ENCODE data around the gene ZNF830.

- TF ChIP-seq CTCF (IDR thresholded peaks at IDR 0.05), result no peak
- no peak for TF ChIP-seq ZFX (IDR thresholded peaks at IDR 0.05; ENCODE audit: borderline replicate concordance)
Measured at GRCh38 chr17:34990921-34991365, 29.6 kb downstream of the ZNF830 start.
